NCI-H774 (cell line): Measurements from ENCODE around the gene TMEM237.
"Not testable (repeated sequence)": the region's sequence is repeated elsewhere in the genome, so short reads cannot be mapped to it uniquely, and the experiment has no call there.

Experiments
- DNase-seq: peaks from one replicate; lab custom pipeline; 2025; lab: John Stamatoyannopoulos, UW

TMEM237 gene, protein sequence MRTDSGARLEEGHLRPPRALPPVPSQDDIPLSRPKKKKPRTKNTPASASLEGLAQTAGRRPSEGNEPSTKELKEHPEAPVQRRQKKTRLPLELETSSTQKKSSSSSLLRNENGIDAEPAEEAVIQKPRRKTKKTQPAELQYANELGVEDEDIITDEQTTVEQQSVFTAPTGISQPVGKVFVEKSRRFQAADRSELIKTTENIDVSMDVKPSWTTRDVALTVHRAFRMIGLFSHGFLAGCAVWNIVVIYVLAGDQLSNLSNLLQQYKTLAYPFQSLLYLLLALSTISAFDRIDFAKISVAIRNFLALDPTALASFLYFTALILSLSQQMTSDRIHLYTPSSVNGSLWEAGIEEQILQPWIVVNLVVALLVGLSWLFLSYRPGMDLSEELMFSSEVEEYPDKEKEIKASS

GRCh38 chr2:201643216-201643890 lies at the start of gene TMEM237:
Gene TMEM237, minus strand, starts transcription at chr2:201643503. Its CDS starts 103 bp downstream, at chr2:201643400.
- DNase-seq: no peak

DNA sequence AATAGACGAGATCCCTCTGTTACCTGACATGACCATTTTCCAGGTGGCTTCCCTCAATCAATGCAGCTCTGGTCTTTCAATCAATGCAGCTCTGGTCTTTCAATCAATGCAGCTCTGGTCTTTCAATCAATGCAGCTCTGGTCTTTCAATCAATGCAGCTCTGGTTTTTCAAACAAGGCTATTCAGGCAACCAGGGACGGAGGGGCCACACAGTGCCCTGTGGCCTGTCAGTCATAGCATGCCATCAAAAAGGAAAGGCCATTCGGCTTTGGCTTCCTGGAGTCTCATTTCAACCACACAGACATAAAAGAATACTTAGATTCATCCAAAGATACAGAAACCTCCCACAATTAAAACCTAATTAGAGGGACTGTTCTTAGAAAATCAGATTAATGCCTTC lies 41.9 kb upstream of the TMEM237 start:
- no peak for DNase-seq

GRCh38 chr2:201680743-201681142 lies 37.4 kb upstream of the TMEM237 start:
- DNase-seq: no peak

DNA sequence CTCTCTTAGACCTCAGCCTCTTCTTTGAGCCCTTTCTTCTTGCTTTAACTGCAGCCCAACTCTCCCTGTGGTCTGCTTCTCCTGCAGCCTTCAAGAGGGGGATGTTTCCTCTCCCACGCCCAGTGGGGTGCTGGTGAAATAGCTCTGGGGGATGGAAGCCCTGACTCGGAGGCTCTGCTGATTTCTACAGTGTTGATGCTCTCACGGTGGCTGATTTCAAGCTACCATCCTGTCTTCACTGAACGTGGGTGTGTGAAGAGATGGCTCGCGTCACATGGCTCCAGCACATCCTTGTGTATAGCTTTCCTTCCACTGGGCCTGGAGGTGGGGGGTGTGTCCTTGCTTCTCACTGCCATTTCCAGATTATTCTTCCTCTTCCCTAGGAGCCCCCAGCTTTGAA lies 35.1 kb upstream of the TMEM237 start:
- DNase-seq: no peak

DNA sequence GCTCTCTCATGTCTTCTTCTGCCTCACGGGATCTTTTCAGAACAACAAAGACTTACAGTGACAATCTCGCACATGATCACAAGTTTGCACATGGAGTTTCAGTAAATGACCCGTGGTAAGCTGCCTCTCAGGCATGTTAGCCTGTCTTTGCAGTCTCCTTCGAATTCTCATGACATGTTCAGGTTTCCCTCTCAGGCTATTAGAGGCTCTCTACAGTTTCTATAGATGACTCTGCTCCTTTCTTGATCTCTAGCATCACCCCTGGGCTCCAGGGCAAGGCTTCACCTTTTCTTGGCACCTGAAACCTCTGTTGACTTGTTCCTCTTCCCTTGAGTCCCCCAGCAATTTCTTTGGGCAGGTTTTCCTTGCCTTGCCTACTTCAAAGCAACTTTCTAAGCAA lies 32.2 kb upstream of the TMEM237 start:
- no peak for DNase-seq

- no peak for DNase-seq
These were observed 31.5 kb upstream of the TMEM237 start for GRCh38 chr2:201674794-201675193.

DNA sequence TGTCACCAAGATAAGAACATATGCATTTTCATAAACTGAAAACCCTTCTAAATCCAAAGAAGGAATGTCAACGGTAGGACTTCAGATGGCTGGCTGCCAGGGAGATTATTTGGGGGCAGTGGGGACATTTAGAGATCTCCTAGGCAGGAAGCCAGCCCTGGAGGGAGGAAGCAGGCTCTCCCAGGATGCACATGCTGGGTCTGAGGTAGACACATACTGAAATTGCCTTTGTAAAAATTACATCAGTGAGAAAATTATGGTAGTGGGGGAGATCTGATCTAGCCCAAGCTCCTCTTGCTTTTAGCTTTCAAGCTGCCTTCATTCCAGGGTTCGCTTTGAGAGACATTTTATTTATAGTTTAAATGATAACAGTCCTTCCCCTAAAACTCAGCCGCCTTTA lies 31.0 kb upstream of the TMEM237 start:
- DNase-seq: no peak

DNA sequence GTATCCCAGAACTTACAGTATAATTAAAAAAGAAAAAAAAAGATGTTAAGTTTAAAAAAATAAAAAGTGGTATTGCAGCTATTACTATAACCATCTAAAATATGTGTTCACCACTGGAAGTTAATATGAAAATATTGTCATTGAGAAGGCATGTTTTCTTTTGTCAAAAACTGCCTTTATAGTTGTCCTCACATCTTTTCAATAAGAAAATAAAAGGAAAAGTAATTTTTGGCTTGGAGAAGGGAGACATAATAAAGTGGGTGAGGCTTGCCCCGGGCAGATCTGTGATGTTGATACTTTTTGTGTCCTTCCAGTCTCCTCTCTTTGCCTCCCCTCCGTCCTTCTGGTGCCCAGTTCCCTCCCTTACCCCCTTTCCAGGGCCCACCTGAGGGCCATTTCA lies 30.2 kb upstream of the TMEM237 start:
- no peak for DNase-seq

- not testable (repeated sequence) for DNase-seq
These were observed 27.9 kb upstream of the TMEM237 start for GRCh38 chr2:201671205-201671604.

GRCh38 chr2:201669865-201670264 lies 26.6 kb upstream of the TMEM237 start:
- DNase-seq: no peak

- DNase-seq: no peak
These were observed 25.2 kb upstream of the TMEM237 start for GRCh38 chr2:201668402-201668910.

DNA sequence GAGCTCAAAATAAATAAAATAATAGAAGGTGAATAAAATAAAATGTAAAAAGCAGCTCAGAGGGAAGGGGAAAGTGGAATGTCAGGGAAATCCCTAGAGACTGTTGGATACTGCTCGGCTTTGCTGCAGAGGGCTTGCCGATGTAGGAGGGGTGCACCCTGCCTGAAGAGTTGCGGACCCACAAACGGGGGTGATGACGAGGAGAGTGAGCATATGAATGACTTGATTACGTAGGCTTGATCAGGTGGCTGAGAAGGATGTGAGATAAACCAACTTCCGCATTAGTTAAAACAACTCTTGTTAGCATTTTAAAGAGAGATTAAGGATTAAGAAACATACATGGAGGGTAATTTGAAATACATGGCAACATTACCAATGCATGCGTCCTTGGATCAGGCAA lies 21.0 kb upstream of the TMEM237 start:
- DNase-seq: no peak

GRCh38 chr2:201661366-201661765 lies 18.1 kb upstream of the TMEM237 start:
- DNase-seq: no peak

DNA sequence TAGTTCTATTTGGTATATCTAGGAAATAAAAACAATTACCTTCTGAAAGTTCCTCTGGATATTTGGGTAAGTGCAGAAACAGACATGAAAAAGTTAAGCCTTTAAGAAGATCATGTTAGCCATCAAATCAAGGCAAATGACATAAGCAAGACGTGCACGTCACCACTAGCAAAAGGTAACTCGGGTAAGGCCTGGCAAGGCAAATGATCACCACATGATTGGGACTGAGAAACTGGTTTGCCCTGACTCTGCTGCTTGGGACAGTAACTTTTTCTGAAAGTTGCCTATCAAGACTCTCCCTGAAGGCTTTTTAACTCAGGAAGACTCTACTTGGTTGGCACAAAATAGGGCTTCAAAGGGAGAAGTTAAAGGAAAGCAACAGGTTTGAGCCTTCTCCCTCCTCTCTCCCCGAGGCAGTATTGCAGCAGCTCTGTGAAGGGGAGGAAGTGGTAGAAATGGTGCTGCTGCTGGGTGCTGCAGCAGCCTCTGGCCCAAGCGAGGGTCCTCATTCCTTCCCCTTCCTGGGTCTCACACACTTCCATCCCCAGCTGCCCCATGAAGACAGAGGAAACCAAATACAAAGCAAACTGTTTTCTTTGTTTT lies 17.1 kb upstream of the TMEM237 start:
- no peak for DNase-seq

DNA sequence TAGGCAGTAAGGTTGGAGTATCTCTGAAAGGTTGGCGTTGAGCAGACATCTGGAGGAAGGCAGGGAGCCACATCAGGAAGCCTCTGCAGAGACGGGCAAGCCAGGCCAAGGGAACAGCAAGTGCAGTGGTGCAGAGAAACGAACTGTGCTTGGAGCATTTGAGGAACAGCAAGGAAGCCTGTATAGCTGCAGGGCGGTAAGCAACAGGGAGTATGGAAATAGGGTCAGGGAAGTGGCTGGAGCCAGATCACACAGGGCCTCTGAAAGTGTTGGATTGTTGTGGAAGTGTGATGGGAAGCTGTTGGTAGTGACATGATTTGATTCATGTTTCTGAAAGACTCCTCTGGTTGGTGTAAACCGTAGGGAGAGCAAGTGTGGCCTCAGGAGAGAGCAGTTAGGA lies 13.4 kb upstream of the TMEM237 start:
- no peak for DNase-seq

- no peak for DNase-seq
These were observed 12.8 kb upstream of the TMEM237 start for GRCh38 chr2:201656102-201656501.

DNA sequence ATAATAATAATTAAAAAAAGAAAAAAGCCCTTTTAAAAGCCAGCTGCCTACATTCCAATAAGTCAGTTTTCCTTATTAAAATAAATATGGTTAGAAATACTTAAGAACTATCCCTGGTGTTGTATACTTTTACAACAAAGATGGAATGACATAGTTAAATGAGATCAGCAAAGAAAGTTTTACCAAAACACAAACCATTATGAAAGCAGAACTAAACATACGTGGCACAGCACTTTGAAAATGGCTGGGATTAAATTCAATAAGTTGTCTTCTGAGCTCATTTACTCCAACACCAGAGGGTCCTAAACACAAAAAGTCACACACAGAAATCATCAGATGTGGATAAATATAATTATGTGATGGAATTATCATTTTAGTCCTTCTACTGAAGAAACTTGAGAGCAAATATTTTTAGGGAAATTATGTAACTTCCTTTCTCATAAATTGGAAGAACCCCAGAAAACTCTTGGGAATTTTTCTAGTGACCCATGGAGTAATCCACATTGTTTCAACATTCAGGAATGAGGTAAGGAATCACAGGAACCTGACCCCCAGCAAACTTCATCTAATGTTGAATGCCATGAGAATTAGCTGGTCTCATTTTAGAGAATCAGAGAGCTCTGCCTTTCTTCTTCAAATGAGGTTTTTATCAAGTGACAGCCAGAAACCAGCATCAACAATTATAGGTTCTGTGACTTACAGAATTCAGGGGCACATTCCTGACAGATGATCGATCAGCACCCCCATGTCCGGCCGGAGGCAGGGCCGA lies 11.5 kb upstream of the TMEM237 start:
- no peak for DNase-seq

GRCh38 chr2:201653221-201653620 lies 9.9 kb upstream of the TMEM237 start:
- no peak for DNase-seq

GRCh38 chr2:201649442-201649841 lies 6.1 kb upstream of the TMEM237 start:
- DNase-seq: no peak

- no peak for DNase-seq
These were observed 4.1 kb upstream of the TMEM237 start for GRCh38 chr2:201647431-201647830.

GRCh38 chr2:201644001-201644400 lies 698 bp upstream of the TMEM237 start:
- DNase-seq: no peak

- peak; percentile 81 for DNase-seq
These were observed 606 bp downstream of the TMEM237 start for GRCh38 chr2:201642579-201643215.
